C1 segment of cervical spinal cord (tissue), 14 donors: ENCODE measurements around the gene LCP1.
"Not testable (repeated sequence)": the region's sequence is repeated elsewhere in the genome, so short reads cannot be mapped to it uniquely, and the experiment has no call there.

Experiments used
- DNase-seq, 14 donors: peaks; one replicate each; lab custom pipeline; 2025; lab: John Stamatoyannopoulos, UW

LCP1 gene

GRCh38 chr13:46181377-46181839 is 569 bp downstream of the LCP1 start:
- DNase-seq = no peak

GRCh38 chr13:46179969-46180763 is 1.8 kb downstream of the LCP1 start:
- no peak for DNase-seq

GRCh38 chr13:46179491-46179908 is 2.5 kb downstream of the LCP1 start:
- peak in 2 of 14 donors; percentile 4 to 32 for DNase-seq

- no peak for DNase-seq
These were observed 3.2 kb downstream of the LCP1 start for GRCh38 chr13:46178821-46179220.

DNA sequence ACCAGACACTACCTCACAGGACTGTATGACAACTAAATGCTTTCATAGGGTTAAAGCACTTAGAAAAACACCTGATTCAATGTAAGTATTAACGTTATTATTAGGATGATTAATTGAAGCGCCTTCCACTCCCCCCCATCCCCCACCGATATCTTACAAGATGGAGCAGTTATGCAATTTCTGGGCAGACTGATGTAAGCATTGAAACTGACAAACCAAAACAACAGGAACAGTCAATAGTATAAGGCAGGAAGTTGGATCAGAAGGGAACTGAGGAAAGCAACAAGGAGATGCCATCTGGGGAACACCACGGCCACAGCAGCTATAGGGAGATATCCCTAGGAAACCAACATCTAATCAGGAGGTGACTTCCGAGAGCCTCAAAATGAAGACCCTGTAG is 3.8 kb downstream of the LCP1 start:
- no peak for DNase-seq

DNA sequence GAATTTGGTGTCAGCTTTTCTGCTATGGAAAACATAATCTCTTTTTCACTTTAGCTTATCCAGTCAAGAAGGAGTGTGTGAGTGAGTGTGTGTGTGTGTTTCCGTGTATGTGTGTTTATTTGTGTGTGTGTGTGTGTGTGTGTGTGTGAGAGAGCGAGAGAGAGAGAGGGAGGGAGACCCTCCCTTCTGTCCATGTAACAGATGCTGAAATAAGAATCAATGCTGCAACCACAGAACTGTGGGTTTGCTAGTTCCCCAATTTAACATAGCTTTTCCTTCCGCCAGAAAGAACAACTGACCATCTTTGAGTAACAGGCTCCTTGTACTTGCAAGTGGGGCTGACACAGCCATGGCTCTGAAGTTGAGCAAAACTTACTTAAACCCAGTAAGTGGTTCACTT is 5.2 kb downstream of the LCP1 start:
- DNase-seq = peak in 1 of 14 donors; percentile 20

DNA sequence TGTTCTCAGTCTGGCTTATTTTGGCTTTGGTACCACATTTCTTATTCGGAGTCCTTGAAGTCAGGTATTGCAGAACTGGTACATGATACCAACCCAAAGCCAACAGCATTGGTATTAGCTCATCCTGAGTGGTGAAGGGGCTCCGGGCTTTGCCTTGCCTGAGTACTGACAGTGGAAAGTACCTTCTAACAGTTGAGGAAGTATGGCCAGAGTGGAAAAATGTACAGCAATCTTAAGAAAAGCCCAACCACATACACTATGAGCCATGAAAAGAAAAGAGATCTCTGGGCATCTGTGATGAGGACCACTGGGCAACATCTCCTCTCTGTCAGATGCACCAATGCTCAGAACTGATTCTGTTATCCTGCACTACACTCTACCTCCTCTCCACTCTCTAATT is 8.3 kb downstream of the LCP1 start:
- no peak for DNase-seq

GRCh38 chr13:46172531-46172991 is 9.4 kb downstream of the LCP1 start:
- DNase-seq = peak in 1 of 14 donors; percentile 11

DNA sequence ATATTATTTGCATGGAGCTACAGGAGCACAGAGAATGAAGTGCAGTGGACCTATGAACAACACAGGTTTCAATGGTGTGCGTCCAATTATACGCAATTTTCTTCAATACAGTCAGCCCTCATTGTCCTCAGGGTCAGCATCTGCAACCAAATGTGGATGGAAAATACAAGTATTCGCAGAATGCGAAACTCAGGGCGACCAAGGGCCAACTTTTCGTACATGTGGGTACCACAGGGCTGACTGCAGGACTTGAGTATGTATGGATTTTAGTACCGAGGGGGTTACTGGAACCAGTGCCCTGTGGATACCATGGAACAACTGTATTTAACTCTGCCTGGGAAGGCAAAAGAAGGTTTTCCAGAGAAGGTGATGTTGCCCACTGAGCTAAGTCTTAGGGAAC is 10.2 kb downstream of the LCP1 start:
- no peak for DNase-seq

- DNase-seq = no peak
These were observed 10.8 kb downstream of the LCP1 start for GRCh38 chr13:46171217-46171616.

DNA sequence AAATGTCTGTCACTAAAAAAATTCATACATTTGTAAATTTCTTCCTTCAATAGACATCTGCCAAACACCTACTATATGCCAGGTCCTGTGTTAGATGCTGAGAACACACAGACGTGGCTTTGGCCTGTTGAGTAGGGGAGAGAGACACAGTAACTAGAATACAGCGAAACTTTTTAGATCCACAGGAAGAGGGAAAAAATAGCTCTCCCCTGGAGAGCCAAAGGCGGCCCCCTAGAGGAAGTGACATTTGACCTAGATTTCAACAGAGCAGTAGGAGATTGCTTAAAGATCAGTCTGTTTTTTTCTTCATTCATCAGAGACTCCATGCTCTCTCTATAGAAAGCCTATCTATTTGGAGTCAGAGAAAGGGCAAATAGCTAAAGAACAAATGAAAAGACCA is 11.3 kb downstream of the LCP1 start:
- DNase-seq = no peak

DNA sequence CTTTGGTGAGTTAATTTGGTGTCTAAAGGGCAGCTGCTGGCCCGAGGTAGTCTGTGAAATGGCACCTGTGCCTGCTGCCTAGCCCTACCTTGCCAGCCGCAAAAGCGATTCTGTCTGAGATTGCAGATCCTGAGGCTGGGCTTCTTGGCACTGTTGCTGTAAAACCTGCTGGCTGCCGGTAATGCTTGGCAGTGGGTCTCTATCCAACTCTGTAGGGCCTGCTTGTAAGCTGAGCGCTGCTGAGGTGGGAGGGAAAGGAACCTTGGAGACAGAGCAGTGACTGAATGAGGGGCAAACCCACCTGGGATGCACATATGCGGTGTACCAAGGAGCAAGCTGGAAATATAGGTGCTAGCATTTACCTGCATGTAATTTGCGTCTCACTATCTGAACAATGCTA is 11.7 kb downstream of the LCP1 start:
- peak in 1 of 14 donors; percentile 40 for DNase-seq

DNA sequence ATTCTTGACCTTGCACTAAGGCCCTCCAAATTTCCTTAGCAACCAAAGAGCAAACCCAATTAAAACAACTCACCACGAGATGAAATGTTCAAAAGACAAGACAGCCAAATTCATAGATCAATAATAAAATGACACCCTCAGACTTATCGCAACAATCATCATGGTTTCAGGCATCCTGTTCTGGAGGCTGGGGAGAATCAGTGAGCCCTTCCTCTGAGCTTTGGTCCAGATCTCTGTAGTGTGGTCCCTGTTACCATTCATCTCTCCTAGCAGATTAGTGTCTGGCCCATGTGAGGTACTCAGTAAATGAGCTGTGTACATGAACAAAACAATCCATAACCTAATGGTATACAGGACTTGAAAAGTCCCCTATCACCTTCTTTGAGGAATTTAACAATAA is 12.2 kb downstream of the LCP1 start:
- no peak for DNase-seq

- DNase-seq = no peak
These were observed 13.2 kb downstream of the LCP1 start for GRCh38 chr13:46168783-46169182.

DNA sequence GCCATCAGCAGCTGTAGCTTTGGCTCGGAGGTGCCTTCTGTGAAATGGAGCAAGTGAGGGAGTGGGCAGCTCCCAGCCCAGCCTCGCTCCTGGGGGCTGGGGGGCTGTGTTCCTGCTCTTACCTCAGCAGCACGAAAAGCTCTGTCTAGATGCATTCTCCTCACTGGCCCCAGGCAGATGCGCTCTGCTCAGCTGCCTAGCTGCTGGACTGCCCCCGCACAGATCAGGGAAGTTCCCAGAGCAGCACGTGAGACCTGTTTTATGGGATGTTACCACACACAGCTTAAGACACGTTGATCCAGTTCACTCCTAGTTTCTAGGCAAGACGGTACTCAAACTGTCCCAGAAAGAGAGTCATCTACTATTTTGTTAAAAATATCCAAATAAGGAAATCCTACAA is 13.6 kb downstream of the LCP1 start:
- peak in 1 of 14 donors; percentile 2 for DNase-seq

DNA sequence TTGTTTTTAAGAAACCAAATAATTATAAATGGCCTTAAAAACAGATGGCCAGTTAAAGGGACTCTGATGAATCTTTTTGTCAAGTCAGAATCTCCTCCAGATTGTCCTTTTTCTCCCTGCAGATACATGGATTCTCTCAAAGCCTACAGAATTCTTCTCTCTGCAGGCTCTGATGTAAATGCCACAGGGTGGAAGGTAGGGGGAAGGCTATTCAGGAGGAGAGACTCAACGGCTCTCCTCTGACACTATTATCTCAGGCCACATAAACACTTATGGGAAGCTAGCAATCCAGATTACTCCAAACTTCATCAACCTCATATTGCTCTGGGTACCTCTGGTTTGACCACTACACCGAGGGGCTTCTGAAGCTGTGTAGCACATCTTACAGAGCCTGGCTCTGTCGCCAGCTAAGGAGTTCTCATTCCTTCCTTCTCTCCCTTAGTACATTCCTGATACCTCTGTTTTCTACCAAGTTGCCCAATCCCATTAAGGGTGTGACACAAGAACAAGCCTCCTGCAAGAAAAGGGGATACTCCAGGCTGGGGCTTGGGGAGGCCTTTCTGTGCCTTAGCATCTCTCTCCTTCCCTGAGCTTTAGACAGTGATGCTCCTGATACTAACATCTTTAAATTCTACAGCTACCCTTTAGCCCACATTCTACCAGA is 14.9 kb downstream of the LCP1 start:
- no peak for DNase-seq

GRCh38 chr13:46166224-46166584 is 15.8 kb downstream of the LCP1 start:
- no peak for DNase-seq

DNA sequence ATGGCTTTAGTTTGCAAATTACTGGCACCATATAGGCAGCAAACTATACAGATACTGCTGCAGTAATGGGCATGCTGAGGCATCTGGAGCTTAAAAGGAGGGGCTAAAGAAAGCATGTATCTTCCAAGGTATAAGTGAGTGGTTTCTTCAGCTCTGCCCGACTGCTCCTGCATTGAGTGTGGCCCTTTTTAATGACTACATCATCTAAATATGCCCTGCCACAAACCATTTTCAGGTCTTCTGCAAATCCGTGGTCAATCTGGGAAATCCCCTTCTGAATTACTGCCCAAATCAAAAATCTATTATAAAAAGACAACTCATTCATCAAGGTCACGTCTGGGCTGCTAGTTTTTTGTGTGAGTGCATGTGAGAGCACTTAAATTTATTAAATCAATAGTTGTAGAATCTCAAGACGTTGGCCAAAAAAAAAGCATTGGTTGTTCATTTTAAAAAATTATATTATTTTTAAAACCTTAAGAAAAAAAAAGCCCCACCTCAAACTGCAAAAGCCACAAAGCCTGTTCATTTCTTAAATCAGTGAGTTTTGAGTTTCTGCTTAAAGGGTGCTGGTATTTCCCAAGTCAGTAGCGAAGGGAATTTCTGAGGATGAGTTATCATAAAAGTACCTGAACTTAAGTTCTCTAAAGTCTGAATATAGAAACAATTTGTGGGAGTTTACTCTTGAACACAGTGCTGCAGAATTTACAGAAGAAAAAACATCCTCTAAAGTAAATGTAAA is 16.3 kb downstream of the LCP1 start:
- no peak for DNase-seq

DNA sequence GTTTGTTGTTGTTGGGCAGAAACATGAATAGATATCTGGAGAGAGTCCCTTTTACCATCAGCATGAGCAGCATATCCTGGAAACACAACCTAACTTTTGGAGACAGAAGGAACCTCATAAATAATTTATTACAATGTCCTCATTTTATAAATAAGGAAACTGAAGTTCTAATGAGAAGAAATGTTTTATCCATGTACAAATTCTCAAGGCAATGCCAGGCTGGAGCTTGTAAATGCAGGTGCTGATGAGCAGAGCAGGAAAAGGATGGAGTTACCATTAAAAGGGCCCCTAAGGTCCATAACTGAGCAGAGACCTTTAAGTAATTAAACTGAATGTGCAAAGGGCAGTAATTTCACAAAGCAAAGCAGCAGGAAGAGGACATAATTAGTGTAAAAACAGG is 17.3 kb downstream of the LCP1 start:
- DNase-seq = no peak

GRCh38 chr13:46162741-46163140 is 19.2 kb downstream of the LCP1 start:
- DNase-seq = not testable (repeated sequence)

DNA sequence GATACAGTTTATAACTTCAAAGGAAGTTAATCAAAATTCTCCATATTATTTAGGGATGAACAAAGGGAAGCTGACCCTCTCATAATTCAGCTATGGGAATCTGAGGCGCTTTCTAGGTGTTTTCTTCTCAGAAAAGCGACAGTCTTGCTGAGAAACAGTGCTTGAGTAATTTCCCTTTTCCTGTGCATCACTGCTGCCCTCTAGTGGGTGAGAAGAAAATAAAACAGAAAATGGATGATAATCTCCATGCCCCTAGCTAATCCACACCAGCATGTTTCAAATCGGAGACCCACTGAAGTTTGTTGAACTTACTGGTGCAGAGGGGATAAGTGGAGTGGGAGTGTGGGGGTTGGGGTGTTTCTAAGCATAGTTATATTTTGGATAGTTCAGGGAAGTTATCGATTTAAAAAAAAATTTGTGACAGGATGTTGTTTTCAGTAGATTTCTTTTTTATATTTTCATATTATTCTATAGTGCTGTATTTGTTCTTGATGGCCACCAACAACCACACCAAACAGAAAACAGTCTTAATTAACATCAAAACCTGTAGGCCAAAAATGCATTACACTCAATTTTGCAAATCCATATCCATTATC is 21.4 kb downstream of the LCP1 start:
- peak in 2 of 14 donors; percentile 35 to 39 for DNase-seq

DNA sequence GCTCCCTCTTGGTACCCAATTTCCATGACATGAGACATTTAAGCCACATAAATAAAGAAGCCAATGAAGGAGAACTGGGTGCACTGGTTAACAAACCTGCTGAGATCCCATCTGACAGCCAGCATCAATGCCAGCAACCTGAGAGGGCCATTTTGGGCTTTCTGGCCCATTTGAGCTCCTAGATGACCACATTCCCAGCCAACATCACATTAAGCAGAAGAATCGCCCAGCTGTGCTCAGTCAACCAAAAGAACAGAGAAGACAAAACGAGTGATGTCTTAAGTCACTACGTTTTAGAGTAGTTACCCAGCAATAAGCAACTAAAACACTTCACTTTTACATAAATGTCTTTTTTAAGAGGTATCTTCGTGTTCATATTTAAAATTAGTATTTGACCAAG is 21.9 kb downstream of the LCP1 start:
- peak in 1 of 14 donors; percentile 75 for DNase-seq
